NCI-H510A (cell line): ENCODE data around the gene CTNND1.

ENCODE experiments used
- DNase-seq: peaks from one replicate; lab custom pipeline; 2025; lab: John Stamatoyannopoulos, UW

Gene CTNND1

DNA sequence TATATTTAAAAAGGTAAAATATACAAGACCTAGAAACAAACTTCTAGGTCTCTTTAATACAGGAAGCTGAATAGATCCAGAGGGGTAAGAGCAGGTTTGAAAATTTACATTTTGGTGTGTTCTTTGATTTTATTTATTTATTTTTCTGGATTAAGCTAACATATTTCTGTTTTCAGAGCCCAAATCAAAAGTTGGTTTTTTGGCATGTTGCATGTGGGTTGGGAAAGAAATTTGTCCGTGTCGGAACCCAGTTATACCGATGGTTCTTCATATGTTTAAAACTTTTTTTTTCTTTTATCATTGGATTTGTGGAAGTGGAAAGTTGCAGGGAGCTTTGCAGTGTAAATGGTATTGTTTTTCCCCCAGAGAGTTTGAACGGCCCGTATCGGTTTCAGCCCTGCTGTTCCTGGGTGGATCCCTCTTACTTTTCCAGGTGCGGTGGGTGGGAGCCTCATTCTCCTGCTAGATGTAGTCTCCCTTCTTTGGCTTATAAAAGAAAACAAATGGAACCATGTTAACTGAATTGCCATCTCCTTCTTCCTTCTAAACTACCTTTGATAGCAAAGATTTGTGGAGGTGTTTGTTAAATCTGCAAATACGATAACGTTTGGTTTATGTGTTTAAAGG is 746 bp downstream of the CTNND1 start:
- DNase-seq: no peak

DNA sequence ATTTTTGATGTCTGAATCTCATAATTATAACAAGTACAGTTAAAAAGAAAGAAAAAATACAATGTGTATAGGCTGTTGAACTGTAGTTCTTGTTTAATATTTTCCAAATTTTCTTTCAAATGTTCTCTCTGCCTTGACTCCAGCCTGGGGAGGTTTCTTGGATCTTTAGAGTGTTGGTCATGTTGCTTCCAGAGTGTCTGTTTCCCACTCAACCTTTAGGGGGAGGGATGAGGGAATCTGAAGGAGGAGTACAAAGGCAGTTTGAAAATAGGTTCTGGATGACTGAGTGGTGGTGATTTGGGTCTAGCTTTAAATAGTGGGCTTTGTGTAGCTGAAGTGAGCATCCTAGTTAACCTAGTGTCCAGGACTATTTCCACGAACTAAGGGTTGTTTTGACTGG is 2.0 kb downstream of the CTNND1 start:
- no peak for DNase-seq

DNA sequence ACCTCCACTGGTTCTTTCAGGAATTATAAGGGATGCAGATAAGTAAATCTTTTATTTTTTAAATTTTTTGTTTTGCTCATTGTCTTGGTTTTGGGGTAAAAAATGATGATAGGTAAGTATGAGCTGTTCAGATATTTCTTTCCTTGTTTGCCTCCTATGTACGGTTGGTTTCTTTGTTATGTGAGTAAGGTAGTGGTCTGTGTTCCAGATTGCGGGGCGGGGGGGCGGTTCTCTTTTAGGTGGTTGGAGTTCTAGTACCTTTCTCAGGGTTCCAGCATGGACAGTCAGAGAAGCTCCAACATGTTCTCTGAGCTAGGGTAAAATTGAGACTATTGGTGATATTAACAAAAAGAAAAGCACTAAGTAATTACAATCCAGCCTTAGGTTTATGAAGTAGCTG is 2.4 kb downstream of the CTNND1 start:
- DNase-seq: no peak

DNA sequence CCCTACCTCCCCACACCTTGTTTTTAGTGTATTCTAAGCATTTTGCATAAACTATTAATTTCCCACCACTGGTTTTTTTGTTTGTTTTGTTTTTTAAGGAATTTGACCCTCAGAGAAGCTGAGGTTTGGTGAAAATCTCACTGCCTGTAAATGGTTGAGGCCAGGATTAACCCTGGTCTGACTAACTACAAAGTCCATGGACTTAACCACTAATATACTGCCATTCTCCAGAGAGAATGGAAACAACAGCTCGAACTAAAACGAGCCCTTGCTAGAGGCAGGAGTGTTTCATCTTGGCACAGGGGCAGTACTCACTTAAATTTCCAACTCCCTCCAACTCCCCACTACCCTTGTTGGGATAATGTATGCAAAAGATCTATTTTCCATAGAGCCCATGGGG is 3.0 kb downstream of the CTNND1 start:
- DNase-seq: no peak

DNA sequence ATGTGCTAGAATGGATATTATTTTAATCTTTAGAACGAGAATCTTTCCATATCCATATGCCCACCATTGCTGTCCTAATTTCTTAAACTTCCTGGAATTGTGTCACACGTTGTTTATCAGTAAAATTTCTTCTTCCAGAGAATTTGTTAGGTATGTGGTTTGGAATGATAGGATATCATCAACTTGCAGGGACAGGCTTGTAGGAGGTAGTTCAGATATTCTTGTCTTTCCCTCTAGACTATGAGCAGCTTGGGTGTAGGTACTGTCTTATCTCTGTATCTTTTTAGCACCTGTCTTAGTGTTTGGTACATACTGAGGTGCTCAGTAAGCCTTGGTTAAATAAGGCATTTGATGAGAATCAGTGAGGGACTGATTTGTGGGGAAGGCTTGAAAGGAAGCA is 3.4 kb downstream of the CTNND1 start:
- no peak for DNase-seq

DNA sequence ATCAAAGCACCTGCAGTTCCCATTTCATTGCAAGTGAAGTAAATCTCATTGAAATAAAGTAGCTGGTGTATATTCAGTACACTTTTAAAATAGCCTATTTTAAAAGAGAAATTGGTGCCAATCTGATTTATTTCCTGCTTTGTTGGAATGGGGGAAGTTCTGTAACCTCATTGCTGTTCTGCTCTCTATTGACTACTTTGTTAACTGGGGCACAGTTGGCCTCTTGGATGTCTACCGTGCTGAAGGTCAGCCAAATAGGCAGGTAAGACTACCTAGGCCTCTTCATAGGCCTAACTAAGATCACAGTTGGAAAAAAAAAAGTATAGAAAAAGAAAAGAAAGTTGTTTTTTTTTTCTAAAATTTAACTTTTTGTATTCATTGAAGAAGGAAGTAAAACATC is 9.2 kb downstream of the CTNND1 start:
- DNase-seq: no peak

DNA sequence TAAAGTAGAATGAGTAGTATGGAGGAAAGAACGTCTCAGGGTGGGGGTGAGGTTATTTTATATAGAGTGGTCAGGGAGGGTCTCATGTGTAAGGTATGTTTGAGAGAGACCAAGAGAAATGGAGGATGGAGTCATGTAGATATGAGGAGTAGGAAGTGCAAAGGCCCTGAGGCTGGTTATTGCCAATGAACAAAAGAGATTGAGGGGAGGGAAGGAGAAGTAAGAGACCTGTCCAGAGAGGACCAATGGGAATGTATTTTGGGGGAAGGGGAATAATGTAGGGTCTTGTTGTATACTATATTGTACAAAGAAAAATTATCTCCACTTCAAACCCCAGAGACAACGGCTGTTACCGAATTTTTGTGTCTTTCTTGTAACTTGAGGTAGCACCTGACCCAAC is 9.8 kb downstream of the CTNND1 start:
- no peak for DNase-seq

DNA sequence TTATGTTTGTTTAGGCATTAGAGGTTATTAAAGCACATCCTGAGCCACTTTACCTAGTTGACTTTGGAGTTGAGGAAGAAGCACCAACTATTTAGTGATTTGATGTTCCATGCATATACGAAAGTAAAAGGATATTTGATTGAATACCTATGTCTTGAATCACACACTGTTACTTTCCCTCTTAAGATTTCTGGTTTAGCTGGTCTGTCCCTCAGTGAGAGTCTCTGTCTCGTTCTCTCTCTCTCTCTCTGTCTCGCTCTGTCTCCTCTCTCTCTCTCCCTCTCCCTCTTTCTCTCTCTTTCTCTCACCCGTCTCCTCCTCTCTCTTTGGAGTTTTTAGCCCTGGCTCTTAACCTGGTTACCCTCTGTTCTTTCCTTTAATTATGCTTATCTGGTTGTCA is 11.0 kb downstream of the CTNND1 start:
- DNase-seq: no peak

DNA sequence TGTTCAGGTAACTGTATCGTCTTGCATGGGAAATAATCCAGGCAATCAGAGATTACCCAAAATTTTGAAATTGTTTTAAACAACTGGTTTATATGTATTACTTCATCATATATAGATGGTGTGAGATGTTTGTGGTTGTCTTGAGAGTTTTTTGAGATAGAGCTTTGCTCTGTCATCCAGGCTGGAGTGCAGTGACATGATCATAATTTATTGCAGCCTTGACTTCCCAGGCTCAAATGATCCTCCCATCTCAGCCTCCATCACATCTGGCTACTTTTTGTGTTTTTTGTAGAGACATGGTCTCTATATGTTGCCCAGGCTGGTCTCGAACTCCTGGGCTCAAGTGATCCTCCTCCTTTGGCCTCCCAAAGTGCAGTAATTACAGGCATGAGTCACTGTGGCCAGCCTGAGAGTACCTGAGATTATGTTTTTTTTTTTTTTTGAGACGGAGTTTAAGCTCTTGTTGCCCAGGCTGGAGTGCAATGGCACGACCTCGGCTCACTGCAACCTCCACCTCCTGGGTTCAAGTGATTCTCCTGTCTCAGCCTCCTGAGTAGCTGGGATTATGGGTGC is 11.5 kb downstream of the CTNND1 start:
- DNase-seq: no peak

DNA sequence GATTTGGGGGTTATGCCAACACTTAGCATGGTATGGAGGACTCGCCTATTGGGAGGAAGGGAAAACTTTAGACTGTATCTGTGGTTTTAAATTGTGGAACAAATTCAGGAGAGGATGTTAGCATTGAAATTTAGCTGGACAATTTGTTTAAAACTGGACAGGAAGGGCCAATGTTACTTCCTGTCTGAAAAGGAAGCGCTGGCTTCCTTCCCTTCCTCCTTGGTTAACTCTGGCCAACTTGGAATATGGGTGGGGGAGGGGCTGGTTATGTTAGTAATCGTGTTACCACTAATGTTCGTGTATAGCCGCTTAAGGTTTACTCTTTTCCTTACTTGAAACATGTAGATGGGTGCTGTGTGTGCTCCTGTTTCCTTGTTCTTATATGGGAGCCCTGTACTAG is 13.9 kb downstream of the CTNND1 start:
- no peak for DNase-seq

DNA sequence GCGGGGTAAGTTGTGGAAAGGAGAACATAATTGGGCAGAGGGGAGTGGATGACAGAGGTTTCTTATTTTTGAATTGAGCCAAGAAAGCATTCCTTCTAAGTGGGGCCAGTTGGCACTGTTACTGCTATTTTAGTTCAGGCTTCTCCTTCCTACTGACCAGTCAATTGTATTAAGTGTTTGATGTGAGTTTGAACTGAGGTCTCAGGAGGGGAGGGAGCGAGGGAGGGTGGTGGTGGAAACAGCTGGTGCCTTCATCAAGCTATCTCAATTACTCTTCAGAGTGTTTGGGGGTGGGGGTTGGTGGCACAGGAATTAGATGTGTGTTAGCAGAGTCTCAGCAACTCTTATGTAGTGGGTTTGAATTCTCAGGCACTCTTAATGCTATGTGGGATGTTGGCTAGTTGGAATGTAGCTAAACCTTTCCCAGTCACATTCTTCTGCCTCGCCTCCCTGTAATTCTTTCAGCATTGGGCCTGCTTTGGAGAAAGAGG is 14.5 kb downstream of the CTNND1 start:
- no peak for DNase-seq

DNA sequence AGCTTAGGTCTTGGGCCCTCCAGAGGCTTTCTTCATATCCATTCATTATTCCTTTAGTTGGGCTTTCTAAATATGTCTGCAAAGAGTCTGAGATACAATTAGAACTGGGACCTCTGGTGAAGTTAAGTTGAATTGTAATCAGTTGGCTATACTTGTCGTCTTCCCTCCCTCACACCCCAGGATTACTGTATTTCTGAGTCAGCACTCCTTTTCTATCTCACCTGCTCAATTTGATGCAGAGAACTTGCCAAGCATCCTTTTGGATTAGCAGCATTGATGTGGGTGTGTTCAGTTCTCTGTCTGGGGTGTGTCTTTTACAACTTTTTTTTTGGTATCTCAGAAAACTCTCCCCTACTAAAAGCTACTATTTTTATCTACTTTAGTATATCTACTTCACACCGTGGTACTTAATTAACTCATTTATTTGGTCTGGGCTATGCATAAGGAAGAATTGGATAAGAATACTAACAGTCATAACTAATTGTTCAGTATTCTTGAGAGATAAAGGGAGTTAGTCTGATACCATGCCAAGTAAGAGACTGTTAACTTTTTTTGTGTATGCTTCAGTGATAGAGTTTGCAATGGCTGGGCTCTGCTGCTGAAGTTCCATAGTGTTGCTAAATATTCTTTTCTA is 15.1 kb downstream of the CTNND1 start:
- no peak for DNase-seq

DNA sequence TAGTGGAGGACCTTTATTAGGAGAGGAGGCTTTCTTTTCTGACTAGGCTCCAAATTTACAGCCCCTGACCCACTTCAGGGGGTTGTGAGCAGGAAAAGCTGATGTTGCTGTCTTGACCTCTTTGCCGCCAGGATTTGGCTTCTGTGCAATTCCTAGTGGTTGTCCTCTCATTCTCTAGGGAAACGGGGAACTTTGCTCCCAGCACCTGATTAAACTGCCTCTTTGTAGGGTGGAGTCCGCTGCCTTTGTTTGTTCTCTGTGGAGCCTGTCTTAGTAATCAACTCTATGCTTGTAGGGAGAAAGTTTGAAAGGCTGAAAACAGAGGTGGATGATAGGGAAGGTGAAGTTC is 16.3 kb downstream of the CTNND1 start:
- no peak for DNase-seq

DNA sequence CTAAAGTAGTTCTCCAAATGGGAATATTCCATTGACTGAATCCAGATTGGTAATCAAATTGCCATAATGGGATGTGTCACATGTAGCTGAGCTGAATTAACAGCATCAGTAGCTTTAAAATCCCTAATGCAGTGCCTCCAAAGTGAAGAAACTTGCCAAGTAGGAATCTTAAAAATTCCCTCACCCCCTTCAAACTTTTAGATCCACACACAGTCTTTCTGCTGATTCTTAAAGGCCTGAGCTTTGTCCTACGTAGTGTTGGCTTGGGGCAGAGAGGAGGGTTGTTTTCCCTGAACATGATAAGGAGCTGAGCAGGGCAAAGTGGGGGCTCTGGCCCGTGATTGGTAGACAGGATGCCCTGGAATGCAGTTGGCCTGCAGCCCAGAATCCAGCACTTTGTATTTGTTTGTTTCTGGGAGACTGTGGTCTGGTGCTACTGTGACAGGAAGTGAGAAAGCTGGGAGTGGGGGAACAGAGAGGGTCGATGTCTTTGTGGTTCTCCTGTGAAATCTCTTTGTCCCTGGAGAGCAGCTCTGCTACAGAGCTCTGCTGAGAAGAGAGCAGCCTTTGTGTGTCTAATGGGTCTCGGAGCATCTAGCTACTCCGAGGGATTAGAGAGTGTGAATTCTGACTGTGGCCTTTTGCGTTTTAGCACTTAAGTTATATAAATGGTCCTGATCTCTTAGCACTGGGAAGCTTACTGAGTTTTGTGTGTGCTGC is 16.9 kb downstream of the CTNND1 start:
- DNase-seq: peak; percentile 35

DNA sequence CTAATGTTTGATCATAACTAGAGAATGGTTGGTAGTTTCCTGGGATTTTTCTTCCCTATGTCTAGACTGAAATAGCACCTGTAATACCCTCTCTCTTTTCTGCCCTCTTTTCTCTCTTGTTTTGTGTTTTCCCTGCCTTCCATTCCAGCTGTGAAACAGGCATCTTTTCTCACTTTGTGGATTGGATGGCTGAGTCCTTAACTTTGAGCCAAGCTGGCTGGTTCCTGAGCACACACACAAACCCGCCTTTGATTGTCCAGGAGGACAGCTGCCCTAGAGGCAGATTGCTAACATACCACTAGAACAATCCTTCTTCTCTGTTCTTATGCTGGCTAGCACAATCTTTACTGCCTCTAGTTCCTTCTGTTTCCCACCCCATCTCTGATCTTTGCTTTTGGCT is 17.7 kb downstream of the CTNND1 start:
- DNase-seq: no peak

DNA sequence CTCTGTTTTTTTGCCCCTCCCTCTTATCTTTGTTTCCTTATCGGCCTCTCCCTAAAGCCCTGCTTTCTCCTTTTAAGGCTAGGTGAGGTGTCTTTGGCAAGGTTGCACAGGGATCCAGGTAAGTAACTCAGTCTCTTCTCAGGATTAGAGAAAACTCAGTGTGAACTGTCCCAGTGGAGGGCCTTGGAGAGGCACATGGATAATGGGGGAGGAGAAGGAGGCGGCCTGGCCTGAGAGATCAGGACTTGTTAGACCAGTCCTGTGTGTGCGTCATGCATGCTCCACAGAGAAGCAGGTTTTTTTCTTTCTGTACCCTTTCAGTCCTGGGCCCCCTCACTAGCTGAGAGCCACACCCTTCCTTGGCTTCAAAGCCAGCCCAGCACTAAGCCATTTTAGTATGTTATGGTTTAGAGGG is 19.9 kb downstream of the CTNND1 start:
- DNase-seq: peak; percentile 60

DNA sequence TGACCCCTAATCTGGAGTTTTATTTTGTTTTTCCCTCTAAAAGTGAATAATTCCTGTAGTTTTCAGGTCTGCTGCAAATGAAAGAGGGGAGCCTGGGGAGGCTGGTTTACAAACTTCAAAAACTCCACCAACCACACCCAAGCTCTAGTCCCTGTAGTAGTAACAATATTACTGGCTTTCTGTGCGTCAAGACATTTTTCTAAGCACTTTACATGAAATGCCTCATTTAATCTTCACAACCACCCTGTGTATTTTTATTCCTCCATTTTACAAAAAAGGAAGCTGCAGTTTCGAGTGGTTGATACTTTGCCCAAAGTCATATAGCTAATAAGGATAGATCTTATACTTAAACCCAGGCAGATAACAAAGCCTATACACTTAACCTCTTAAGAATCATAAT is 23.5 kb downstream of the CTNND1 start:
- no peak for DNase-seq

DNA sequence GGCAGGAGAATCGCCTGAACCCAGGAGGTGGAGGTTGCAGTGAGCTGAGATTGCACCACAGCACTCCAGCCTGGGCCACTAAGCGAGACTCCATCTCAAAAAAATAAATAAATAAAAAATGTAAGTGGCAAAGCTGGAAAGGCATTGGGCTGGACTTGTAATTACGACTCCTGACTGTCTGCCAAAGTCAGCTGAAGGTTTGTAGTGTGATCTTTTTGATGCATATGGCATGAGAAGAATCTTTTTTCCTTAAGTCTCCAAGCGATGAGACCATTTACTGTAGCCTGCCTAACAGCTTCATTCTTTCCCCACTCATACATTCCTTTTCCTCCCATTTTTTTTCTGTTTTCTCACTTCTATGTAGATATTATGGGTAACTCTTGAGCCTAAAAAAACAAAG is 24.8 kb downstream of the CTNND1 start:
- no peak for DNase-seq

DNA sequence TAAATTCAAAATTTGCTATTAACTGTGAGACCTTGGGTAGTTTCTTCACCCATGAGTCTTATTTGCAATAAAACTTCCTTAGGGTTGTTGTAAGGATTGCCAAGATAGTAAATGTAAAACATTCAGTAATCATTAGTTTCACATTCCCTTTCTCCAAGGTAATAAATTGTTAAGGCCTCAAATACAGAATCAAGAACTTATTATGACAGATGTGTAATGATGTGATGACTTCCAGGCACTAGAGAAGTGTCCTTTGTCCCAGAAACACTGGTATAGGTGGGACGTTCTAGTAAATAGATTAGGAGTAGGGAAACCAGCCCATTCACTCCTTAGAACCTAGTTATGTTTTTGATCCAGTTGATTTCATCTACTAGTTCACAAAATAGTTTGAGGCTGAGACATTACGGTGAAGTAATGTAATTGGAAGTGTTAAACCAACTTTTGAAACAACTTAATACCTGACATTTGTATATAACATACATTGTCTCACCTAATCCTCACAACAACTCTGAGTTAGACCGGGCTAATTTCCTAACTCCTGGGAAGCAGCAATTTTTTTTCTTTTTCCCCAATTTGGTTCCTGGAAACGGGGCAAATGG is 25.5 kb downstream of the CTNND1 start:
- no peak for DNase-seq

DNA sequence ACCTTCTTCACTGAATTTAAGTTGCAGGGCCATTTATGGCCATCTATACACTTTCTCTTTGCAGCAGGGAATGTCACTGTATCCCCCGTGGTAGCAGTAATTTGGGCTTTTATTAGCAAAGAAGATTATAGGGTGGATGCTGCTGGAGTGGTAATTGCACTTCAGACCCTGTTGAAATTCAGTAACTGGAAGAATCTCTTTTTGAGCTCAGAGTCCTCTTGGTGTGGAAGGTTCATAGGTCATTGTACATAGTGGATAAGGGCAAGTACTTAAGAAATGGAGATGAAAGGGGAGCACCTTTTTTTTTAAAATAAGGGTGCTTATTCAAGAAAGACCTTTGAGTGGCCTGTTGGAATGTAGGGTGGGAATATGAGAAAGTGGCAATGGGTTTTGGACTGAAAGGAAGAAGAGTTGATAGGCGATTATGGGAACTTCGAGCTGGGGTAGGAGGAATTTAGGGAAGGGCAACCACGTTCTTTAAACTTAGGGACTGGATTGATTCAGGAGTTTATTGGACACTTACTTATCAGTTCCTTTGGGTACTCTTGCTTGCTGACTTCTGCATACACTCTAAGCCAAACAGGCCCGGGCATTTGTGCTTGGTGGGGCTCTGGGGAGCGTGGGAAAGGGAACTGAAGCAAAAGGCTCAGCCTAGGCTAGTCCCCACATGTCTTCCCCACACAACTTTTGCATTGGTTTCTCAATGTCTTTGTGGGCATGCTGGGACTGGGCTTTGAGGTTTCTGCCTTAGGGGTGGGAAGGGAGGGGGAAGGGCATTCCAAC is 26.5 kb downstream of the CTNND1 start:
- DNase-seq: no peak

DNA sequence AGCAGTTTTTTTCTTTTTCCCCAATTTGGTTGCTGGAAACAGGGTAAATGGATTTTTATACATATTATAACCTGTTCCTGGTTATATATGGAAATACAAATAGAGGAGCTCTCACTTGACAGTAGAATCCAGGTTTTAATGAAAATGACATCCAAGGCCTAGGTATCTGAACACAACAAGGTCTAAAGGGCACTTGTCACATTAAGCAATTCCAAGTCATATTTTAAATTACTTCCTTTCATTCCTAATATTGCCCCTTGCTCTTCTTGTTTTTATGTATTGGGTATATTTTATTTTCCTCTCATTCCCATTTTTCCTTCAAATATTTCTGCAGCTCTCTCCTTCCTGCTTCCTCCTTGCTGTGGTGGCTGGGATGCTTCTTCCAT is 27.1 kb downstream of the CTNND1 start:
- DNase-seq: no peak
